GDM1 (cell line): ENCODE results near the gene STRIT1.
"Not testable (repeated sequence)": the region's sequence is repeated elsewhere in the genome, so short reads cannot be mapped to it uniquely, and the experiment has no call there.

Experiments used
- DNase-seq: peaks from one replicate; lab custom pipeline; 2025; lab: John Stamatoyannopoulos, UW

The STRIT1 gene

DNA sequence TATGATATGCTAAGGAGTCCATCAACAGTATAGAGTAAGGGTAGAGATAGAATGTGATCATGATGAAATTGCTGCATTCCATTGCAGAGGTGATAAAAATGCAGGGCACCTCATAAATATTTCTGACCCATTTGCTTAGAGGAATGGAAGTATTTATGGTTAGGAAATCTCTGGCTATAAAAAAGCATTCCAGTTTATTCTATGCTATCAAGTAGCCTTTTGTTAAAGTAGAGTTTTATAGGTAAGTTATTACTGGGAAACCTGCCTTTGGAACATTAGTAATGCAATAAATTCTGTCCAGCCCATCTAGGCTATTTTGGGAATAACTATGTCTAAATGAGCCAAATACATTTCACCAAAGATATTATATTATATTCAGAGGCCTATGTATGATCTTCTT, 19.8 kb upstream of the STRIT1 start:
- DNase-seq: no peak

DNA sequence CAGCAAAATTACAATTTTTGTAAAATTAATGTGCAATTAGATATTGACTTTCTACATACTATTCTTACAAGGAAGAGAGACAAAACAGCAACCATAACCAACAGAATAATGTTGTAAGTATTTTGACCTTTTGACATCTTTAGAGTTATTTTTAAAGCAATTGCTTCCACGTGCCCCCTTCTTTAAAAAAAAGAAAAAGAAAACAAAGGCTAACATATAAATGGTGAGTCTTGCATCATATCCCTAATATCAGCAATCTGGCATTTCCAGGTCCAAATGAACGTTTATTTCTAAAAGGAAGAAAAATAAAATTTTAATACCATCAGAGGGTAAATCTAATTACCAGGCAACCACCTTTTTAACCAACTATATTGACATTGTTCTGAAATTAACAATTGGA, 19.3 kb upstream of the STRIT1 start:
- no peak for DNase-seq

DNA sequence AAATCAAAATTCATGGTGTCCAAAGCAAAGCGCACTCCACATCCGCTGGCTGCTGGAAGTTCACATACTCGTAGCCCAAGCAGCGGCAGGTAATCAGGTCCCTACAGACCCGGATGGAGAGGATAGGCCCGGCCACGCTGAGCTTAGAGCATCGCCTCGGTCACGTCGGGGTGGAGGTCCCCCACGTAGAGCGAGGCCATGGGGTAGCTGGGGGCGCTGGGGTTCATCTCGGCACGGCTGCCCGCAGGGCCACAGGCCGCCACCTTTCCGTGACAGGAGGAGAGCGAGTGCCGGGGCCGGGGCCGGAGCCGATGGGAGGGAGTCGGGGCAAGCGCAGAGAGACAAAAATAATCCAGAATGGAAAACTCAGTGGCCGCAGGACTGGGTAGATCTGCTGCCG, 16.1 kb upstream of the STRIT1 start:
- no peak for DNase-seq

DNA sequence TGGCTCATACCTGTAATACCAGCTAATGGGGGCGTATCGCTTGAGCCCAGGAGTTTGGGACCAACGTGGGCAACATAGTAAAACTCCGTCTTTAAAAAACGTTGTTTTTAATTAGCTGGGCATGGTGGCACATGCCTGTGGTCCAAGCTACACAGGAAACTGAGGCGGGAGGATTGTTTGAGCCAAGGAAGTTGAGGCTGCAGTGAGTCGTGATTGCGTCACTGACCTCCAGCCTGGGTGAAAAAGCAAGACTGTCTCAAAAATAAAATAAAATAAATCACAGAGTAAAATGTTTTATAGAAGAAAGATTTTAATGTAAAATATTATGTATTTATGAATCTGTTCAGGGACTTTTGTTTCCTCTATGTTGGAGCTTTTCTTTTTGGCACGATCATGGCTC, 15.3 kb upstream of the STRIT1 start:
- no peak for DNase-seq

DNA sequence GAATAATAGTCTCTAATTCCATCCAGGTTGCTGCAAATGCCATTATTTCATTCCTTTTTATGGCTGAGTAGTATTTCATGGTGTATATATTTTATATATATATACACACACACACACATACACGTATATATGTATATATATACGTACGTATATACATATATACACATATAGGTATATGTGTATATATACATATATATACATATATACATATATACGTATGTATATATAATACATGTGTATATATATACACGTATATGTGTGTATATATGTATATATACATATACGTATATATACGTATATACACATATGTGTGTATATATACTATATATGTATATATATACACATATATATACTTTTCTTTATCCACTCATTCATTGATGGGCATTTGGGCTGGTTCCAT, 13.7 kb upstream of the STRIT1 start:
- DNase-seq: no peak

DNA sequence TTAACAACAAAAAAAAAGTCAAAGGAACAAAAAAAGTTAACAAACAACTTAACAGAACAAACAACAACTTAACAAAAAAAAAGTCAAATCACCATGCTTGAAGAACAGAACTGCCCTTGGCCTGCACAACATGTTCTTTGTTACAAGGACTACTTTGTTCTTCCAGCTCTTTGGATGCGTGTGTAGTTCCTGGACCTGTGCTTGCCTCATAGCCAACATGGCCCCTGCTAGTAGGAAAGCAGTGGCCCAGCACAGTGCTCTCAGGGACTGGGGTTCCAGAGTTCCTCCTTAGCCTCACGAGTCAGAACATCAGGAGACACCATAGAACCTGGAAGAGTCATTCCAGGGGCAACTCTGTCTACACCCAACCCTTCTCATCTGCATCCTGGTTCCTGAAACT, 10.9 kb upstream of the STRIT1 start:
- no peak for DNase-seq

DNA sequence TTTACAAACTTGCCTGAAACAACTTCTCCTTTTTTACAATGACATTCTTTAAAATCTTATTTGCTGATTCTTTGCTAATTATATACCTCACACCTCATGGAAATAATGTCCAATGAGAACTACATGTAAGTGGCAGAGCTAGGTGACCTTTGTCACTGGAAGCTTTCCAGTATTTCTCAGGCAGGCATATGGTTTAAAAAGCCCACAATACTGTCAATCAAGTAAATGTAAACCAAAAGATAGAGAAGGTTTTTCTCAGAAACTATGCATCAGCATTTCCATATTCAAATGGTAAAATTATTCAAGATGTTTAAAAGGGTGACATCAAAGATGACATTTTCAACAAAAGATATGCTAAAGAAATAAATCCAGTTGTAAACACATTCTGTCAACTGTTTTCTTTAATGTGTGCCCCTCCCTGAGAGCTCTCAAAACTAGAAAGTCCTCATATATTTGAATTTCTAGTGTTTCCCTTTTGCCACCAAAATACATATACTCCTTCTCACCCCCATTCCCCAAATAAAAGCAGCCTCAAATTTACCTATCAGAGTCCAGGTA, 10.1 kb upstream of the STRIT1 start:
- no peak for DNase-seq

DNA sequence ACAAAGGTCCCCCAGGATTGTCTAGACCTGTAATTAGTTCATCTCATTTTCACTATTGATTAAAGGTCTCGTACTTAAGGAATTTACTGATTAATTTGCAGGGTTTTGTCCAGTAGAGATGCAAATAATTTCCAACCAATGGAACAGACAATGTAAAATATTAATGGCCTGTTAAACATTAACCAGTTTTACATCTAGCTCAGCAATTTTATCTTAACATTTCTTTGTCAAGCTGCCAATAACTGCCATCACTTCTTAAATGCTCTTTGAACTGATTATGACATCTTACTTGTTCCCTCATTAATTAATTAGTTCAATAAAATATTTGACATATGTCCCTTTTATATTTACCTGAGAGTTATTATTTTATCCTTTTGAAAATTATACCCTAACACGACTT, 9.4 kb upstream of the STRIT1 start:
- DNase-seq: no peak

DNA sequence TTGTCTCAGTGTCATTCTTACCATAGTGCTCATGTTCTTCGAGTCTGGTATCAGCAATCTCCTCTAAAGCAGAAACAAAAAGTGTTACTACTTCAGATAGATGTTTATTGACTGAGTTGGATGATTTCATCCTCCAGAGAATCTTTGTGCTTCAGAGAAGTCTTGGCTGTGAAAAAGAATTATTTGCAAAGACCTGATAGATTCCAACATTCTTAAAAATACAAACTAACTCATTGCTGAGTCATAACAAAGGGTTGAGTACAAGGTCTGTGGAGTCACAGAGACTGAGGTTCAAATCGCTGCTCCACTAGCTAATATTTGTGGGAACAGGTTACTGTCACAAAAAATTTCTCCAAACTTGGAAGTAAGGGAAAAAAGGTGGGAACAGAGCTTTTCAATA, 9.0 kb upstream of the STRIT1 start:
- no peak for DNase-seq

DNA sequence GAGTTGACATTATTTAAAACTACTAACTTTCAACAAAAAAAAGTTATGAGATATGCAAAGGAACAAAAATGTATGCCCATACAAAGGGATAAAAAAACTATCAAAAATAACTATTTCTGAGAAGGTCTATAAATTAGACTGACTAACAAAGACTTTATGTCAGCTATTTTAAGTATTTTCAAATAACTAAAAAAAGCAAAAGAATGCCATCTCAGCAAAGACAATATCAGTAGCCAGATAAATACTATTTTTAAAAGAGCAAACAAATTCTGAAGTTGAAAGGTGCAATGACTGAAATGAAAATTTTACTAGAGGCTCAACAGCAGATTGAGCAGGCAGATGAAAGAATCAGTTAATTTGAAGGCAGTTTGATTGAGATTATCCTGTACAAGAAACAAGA, 3.6 kb upstream of the STRIT1 start:
- no peak for DNase-seq

DNA sequence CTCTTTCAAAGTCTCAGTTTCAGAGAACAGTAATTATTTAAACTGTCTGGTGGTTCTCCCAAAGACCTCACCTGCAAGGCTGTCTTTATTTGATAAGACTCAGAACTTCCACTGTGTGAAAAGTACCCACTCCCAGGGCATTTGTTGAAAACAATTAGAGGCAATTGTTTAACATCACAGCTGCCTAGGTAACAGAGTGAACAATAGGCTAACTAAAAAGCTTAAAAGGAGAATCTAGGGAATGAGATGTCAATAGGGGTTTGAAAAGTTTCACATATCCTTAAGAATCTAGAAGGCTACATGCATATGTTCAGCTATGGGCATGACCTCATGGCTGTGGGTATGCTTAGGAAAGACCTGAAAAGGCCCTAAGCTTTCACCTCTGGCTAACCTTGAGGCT, 2.9 kb upstream of the STRIT1 start:
- DNase-seq: no peak

DNA sequence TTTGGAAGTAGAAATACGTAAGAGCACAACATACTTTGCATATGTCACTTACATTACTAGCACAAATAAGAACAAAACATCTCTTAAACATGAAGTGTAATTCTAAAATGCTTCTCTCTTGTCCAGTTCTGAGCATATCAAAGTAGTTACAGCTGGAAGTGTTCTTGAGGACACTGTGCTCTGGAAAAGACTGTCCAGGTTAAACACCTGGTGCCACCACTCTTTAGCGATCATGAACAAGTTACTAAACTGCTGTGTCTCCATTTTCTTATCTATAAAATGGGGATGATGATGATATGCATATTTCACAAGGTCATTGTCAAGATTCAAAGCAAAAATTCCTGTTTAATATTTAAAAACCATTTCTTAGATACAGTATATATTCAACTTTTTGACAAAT, 790 bp downstream of the STRIT1 start:
- DNase-seq: no peak

DNA sequence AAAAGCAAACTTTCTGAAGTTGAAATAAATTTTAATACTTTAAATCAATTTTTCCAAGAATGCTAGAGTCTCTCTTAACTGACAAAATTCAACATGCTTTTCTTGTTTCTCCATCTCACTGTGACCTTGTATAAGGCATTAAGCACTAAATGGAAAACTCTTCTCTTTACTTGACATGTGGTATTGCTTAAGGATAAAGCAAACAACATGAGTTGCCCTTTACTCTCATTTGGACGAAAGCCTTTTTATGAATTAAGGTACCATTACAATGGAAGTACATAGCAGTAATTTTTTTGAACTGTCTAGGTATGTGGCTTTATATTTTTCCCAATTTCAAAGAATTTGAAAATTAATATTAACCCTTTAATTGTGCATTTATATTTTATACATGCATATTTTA, 1.4 kb downstream of the STRIT1 start:
- no peak for DNase-seq

DNA sequence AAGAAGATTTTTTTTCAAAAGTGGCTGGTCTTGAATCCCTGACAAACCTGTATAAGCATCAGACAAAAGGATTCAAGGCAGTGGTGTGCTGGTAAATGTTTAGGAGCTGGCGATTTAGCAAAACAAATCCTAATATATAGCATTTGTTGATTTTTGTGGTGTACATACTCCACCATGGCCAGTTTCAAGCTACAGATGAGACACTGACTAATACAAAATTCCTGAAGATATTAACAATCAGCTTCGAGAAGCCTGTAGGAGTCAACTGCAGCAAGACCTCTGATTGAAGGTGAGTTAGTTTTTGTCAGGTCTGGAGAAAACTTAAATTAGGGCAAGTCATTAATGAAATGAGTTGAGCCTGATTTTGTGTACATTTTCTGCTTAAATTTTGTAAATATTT, 6.7 kb downstream of the STRIT1 start:
- no peak for DNase-seq

DNA sequence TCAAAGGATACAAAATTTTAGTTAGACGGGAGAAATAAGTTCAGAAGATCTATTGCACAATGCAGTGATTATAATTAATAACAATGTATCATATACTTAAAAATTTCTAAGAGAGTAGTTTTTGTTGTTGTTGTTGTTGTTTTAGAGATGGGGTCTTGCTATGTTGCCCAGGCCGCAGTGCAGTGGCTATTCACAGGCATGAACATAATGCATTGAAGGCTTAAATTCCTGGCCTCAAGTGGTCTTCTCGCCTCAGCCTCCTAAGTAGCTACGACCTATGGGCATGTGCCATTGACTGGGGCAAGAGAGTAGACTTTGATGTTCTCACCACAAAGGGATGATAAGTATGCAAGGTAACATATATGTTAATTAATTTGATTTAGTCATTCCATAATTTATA, 7.5 kb downstream of the STRIT1 start:
- DNase-seq: no peak

DNA sequence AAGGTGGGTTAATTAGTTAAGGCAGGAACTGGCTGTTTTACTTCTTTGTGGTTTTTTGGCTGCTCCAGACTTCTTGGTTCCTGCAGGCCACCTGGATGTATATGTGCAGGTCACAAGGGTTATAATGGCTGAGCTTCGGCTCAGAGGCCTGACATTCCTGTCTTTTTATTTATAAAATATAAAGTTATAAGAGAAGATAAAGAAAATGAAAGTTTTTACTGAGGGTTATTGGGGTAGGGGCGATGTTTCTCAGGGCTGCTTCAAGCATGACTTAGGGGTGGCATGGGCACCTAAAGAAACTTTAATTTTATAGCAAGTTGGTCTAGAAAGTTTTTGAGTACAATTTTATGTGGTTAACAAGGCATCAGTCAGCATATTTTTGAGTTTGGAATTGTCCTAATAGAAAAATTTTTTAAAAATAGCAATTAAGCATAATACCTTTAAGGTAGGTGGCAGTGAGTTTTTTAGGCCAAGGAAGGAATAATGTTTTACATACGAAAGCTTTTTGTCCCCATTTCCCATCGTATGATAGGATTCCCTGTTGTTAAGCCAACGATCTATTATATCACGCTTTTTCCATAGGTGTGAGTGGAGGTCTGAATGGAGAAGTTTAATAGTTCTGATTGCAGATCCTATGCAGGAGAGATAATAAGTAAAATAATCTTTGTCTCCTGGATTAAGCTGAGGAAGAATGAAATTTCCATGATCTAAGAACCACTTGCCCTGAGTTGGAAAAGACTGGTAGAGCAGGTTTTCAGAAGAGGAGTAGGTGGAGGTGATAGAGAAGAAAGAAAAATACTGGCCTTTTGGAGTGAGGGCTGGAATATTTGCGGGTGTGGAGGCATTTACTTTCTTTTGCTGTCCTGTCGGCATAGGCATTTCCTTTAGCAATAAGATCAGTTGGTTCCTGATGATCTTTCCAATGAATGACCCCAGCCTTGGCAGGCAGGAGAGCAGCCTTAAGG, 10.1 kb downstream of the STRIT1 start:
- DNase-seq: no peak

DNA sequence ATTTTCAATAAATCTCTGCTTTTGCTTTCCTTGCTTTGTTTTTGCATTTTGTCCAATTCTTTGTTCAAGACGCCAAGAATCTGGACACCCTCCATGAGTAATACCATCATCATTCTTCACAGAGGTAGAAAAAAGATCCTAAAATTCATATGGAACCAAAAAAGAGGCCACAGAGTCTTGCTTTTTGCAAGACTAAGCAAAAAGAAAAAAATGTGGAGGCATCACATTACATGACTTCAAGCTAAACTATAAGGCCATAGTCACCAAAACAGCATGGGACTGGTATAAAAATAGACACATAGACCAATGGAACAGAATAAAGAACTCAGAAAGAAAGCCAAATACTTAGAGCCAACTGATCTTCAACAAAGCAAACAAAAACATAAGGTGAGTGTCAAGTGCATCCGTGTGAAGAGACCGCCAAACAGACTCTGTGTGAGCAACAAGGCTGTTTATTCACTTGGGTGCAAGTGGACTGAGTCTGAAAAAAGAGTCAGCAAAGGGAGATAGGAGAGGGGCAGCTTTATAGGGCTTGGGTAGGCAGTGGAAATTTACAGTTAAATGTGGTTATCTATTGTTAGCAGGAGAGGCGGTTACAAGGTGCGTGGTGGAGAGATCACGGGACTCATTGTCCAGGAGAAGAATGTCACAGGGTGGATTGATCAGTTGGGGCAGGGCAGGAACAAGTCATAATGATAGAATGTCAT, 10.9 kb downstream of the STRIT1 start:
- DNase-seq: no peak

DNA sequence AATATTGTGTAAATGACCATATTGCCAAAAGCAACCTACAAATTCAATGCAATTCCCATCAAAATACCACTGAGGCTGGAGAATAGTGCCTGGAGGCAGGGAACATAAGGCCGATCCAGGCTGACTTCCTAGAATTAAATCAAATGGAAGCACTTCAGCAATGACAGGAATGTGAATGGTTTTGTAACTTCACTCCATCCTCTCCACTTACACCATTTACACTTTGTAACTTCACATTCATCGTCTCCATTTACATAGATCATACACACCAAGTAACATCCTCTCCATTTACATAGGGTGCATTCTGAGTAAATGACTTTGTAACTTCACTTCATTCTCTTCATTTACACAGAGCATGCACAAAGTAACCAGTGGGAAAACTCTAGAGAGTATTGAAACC, 11.6 kb downstream of the STRIT1 start:
- no peak for DNase-seq

DNA sequence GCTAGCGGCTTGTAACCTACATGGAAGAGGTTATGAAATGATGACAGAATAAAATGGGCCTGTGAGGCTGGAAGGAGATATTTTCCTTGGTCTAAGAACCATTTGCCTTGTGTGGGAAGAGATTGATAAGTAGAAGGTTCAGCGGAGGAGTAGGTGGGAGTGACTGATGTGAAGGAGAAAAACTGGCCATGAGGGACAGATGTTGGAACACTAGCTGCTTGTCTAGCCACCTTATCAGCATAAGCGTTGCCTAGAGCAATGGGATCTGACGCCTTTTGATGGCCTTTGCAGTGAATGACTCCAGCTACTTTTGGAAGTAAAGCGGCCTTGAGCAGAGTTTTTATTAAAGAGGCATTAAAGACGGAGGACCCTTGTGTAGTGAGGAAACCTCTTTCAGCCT, 17.4 kb downstream of the STRIT1 start:
- DNase-seq: not testable (repeated sequence)

DNA sequence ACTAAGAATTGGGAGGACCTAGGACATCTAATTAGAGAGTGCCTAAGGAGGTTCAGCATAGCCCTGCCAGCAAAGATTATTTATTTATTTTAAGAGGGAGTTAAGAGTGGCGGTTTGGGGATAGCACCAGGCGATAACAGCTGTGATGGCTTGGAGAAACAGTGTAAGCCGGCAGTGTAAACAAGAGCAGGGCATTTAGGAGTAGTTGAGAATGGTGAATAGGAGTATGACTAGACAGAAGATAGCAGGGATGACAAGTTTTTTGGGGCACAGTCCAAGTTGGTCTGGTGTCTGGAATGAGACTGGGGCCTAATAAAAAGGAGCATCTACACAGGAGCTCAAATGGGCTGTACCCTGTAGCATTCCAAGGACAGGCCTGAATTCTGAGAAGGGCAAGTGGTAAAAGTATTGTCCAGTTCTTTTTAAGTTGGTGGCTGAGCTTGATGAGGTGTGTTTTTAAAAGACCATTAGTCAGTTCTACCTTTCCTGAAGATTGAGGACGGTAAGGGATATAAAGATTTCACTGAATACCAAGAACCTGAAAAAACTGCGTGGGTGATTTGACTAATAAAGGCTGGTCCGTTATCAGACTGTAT, 18.2 kb downstream of the STRIT1 start:
- not testable (repeated sequence) for DNase-seq

DNA sequence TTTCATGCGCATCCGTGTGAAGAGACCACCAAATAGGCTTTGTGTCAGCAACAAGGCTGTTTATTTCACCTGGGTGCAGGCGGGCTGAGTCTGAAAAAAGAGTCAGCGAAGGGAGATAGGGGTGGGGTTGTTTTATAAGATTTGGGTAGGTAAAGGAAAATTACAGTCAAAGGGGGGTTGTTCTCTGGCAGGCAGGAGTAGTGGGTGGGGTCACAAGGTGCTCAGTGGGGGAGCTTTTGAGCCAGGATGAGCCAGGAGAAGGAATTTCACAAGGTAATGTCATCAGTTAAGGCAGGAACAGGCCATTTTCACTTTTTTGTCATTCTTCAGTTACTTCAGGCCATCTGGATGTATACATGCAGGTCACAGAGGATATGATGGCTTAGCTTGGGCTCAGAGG, 19.0 kb downstream of the STRIT1 start:
- not testable (repeated sequence) for DNase-seq

DNA sequence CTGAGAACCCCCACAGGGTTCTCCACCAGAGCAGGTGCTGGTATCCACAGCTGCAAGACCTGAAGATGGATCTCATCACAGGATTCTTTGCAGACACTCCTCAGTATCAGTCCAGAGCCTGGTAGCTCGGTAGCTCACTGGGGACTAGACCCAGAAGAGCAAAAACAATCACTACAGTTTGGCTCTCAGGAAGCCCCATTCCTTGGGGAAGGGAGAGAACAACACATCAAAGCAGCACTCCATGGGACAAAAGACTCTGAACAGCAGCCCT, 22.2 kb downstream of the STRIT1 start:
- no peak for DNase-seq
